ENCODE results near the gene P2RY2.
A peak's percentile ranks its signal among the peaks of the same experiment; 100 is the strongest.
"Not testable (repeated sequence)": the region's sequence is repeated elsewhere in the genome, so short reads cannot be mapped to it uniquely, and the experiment has no call there.

Gene P2RY2

GRCh38 chr11:73267122-73267846, 49.2 kb downstream of the P2RY2 start:
- no peak overlapping the region for H3K27ac Mint-ChIP-seq
- no peaks in the 10 kb centered on the region for H3K9me3 Mint-ChIP-seq
- no peak for ATAC-seq (replicated peaks)
- no peak overlapping the region for H3K4me3 Mint-ChIP-seq
- DNase-seq = no peak
- no peaks in the 10 kb centered on the region for H3K4me1 Mint-ChIP-seq (ENCODE audit: low read depth in 2 of 2)
- no peaks in the 10 kb centered on the region for H3K36me3 Mint-ChIP-seq (ENCODE audit: insufficient read depth)
- H3K27me3 Mint-ChIP-seq = peaks cover 31 to 59% of the 10 kb centered on the region in 2 donors

DNA sequence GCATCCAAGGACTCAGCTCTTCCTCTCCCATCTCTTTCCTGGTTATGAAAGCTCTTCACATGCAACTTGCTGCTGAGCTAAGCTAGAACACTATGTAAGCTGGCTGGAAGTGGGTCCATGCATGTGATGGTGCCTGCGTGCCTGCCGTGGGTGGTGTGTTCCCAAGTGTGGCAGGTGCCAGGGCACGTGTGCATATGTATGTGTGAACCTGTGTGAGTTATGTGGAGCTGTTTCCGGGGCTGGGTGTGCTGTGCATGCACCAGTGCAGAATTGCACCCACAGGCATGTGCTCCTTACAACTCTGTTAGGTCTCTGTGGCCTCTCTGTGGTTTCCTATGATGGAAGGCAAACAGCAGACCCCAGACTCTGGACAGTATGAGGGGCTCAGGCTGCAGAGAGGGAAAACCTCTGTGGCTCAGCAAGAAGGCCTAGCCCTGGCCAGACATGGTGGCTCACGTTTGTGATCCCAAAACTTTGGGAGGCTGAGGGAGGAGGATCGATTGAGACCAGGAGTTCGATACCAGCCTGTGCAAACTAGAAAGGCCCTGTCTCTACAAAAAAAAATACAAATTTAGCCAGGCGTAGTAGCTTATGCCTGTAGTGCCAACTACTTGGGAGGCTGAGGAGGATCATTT, 49.9 kb downstream of the P2RY2 start:
- ATAC-seq (replicated peaks) (no peak), DNase-seq (no peak)
- H3K9me3 Mint-ChIP-seq = no peaks in the 10 kb centered on the region
- no peaks in the 10 kb centered on the region for H3K36me3 Mint-ChIP-seq (ENCODE audit: insufficient read depth)
- H3K4me1 Mint-ChIP-seq (ENCODE audit: low read depth in 2 of 2) = no peaks in the 10 kb centered on the region
- H3K27me3 Mint-ChIP-seq = peaks cover 29 to 60% of the 10 kb centered on the region in 2 donors
- H3K27ac Mint-ChIP-seq = no peak overlapping the region
- H3K4me3 Mint-ChIP-seq = no peak overlapping the region

DNA sequence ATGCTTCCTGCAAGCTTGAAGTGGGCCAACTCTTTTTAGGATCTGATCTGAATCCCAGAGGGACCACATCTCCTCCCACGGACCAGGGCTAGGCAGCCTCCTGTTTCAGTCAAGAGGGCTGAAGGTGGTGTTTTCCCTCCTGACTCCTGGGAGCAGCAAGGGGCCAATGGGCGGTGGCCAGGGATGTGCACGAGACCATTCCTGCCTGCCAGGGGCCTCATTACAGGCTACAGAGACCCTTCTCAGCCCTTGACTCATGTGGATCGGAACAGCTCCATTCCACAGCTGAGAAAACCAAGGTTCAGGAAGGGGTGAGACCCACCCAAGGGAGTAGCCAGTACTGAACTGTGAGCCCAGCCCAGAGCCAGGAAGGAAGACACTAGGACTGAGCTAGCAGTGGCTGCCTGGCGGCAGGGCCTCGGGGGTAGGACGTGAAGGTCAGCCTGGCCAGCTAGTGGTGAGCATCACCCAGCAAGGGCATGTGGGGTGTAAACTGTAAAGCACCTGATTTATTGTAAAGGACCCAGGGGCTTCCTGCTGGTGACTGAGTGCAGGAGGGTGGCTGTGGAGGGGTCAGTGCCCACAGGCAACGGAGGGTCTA, 50.7 kb downstream of the P2RY2 start:
- no peak for DNase-seq
- Mint-ChIP-seq H3K4me1 (ENCODE audit: low read depth in 2 of 2) (no peaks in the 10 kb centered on the region), H3K4me3 (no peak overlapping the region), H3K9me3 (no peaks in the 10 kb centered on the region), H3K36me3 (ENCODE audit: insufficient read depth) (no peaks in the 10 kb centered on the region), H3K27ac (no peak overlapping the region), H3K27me3 (peaks cover 23 to 52% of the 10 kb centered on the region in 2 donors)
- ATAC-seq (replicated peaks) = no peak

DNA sequence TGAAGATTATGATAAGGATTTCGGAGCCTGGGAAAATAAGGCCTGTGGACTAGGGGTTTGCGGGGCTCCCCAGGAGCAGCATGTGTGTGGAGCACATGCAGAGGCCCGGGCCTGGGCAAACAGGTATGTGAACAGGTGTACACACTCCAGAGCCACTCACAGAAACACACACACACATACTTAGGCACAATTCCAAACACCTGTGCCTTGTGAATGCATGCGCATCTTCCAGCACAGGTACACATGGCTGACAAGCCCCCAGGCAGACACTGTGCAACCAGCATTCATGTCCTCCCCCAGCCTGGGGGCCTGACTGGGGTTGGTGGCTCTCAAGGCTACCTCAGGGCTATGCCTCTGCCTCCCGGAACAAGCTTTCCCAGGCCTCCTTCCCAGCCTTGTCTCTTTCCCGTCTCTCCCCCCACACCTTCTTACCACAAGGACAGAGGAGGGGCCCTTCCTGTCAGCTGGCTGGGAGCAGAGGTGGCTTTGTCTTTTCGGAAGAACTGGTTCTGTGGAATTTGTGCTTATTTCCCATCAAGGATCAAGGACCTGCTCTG, 51.5 kb downstream of the P2RY2 start:
- peaks cover 21 to 49% of the 10 kb centered on the region in 2 donors for H3K27me3 Mint-ChIP-seq
- H3K4me3 Mint-ChIP-seq = no peak overlapping the region
- H3K9me3 Mint-ChIP-seq = no peaks in the 10 kb centered on the region
- H3K27ac Mint-ChIP-seq = peak overlapping the region in 1 of 2 donors; percentile 33
- H3K36me3 Mint-ChIP-seq (ENCODE audit: insufficient read depth) = no peaks in the 10 kb centered on the region
- DNase-seq (no peak), ATAC-seq (replicated peaks) (no peak)
- H3K4me1 Mint-ChIP-seq (ENCODE audit: low read depth in 2 of 2) = no peaks in the 10 kb centered on the region

DNA sequence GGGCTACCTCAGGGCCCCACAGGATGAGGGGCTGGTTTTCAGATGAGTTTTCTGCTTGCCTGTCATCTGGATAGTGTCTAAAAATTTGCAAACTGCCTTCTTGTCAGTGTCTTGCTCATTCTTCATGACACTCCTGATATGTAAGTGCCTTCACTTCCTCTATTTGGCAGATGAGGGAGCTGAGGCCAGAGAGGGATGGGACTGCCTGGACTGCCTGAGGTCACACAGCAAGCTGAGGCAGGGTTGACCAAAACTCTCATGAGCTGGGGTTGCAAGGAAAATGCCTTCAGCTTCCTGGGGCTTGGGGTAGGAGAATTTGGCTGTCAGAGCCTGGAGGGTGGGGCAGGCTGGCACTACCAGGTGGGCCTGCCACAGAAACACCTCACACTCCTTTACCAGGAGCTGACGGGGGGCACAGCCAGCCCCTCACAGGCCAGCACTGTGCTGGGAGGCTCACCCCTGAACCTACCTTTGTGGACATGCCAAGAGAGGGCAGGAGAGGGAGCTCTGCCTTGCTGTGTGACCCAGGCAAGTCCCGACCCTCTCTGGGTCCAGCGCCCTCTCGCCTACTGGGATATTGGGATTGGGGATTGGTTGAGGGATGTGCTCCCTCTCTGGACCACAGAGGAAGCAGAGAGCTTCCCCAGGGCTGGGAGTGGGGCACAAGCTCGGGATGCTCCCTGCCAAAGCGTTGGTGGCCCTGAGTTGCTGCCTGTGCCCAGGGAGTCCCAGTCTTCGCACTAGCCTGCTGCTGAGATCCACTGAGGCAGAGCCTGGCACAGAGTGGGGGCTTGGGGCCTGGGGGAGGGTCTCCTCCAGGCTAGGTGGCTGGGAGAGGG, 52.2 kb downstream of the P2RY2 start:
- H3K4me1 Mint-ChIP-seq (ENCODE audit: low read depth in 2 of 2) = no peaks in the 10 kb centered on the region

GRCh38 chr11:73270855-73271477, 52.9 kb downstream of the P2RY2 start:
- DNase-seq (no peak), ATAC-seq (replicated peaks) (no peak)
- H3K4me3 Mint-ChIP-seq = no peak overlapping the region
- H3K4me1 Mint-ChIP-seq (ENCODE audit: low read depth in 2 of 2) = no peaks in the 10 kb centered on the region
- peaks cover 10 to 45% of the 10 kb centered on the region in 2 donors for H3K27me3 Mint-ChIP-seq
- H3K27ac Mint-ChIP-seq = no peak overlapping the region
- H3K9me3 Mint-ChIP-seq = no peaks in the 10 kb centered on the region
- no peaks in the 10 kb centered on the region for H3K36me3 Mint-ChIP-seq (ENCODE audit: insufficient read depth)

More for the DNA sequence above, 52.2 kb downstream of the P2RY2 start:
- Mint-ChIP-seq H3K27me3 (peaks cover 14 to 49% of the 10 kb centered on the region in 2 donors), H3K4me3 (no peak overlapping the region), H3K36me3 (ENCODE audit: insufficient read depth) (no peaks in the 10 kb centered on the region), H3K9me3 (no peaks in the 10 kb centered on the region), H3K27ac (peak overlapping the region in 1 of 2 donors; percentile 33)
- no peak for ATAC-seq (replicated peaks)
- no peak for DNase-seq

DNA sequence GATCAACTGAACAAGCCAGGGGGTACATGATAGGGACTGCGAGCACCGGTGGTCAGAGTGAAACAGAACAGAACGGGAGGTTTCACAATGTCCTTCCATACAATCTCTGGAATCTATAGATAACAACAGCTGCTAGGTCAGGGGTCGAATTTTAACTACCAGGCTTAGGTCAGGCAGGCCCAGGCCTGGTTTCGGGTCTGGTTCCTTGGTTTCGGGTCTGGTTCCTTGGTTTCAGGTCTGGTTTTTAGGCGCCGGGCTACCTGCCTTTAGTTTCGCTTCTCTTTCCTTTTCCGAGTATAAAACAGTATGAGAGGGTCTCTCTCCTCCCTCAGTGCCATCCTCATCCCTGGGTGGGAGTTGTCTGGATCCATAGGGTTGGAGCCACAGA, 53.4 kb downstream of the P2RY2 start:
- not testable (repeated sequence) for DNase-seq; H3K4me3 Mint-ChIP-seq; ATAC-seq (replicated peaks); H3K36me3 Mint-ChIP-seq (ENCODE audit: insufficient read depth); H3K27ac Mint-ChIP-seq; H3K9me3 Mint-ChIP-seq; H3K4me1 Mint-ChIP-seq (ENCODE audit: low read depth in 2 of 2)
- H3K27me3 Mint-ChIP-seq = peaks cover 5 to 40% of the 10 kb centered on the region in 2 donors

DNA sequence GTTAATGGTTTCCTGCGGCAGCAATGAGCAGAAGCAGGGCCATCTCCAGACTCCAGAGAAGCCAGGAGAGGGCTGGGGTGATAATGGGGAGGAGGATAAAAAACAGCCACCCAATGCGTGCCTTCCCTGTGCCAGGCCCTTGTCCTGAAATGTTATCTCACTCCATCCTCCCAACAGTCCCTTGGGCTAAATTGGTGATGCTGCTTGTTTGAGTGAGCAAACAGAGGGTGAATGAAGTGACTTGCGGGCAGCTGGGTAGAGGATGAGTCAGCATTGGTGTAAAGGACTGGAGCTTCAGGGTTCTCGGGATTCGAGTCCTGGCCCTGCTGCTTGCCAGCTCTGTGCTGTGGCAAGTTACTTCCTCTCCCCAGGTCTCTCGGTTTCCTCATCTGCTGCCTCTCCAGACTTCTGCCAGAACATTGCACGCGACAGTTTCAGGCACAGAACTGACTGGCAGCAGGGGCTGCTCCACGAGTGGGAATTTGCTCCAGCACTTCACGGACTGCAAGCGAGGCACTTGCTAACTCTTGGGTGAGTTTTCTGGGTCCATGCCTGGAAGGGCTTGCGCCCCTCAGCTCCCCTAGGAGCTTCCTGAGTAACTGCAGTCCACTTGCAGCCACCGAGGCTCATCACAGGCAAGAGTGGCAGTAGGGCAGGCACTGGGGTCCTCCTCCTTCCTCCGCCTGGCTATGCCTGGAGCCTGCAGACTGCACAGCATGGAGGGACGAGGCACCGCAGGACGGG, 54.0 kb downstream of the P2RY2 start, which contains the start of gene P2RY6:
Gene P2RY6 (plus strand): TSS at position 403 of the 744 bp plus-strand sequence. CDS start 24,181 bp downstream, outside the sequence.
- Mint-ChIP-seq H3K36me3 (ENCODE audit: insufficient read depth) (no peaks in the 10 kb centered on the region), H3K9me3 (no peaks in the 10 kb centered on the region), H3K27me3 (peaks cover 5 to 36% of the 10 kb centered on the region in 2 donors), H3K4me3 (no peak within 1 kb of the TSS), H3K4me1 (ENCODE audit: low read depth in 2 of 2) (no peaks in the 10 kb centered on the region), H3K27ac (no peak within 1 kb of the TSS)
- ATAC-seq (replicated peaks) = no peak
- no peak for DNase-seq

DNA sequence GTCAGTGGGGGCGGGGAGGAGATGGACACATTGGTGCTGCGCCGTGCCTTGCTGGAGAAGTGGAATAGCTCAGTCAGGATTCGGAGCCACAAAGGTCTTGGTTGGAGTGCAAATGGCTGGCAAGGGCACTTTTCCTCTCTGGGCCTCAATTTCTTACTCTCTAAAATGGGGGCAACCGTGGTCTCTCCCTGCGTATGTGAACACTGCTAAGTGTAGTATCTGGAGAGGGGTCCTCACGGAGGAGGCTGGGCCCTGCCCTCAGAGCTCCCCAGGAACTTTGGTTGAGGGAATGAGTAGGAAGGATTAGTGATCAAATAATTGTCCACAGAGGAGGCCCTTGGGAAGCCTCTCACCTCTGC, 54.6 kb downstream of the P2RY2 start:
- no peak for DNase-seq
- H3K36me3 Mint-ChIP-seq (ENCODE audit: insufficient read depth) = no peaks in the 10 kb centered on the region
- H3K4me1 Mint-ChIP-seq (ENCODE audit: low read depth in 2 of 2) = no peaks in the 10 kb centered on the region
- H3K4me3 Mint-ChIP-seq = no peak overlapping the region
- H3K27ac Mint-ChIP-seq = no peak overlapping the region
- no peaks in the 10 kb centered on the region for H3K9me3 Mint-ChIP-seq
- peaks cover 5 to 30% of the 10 kb centered on the region in 2 donors for H3K27me3 Mint-ChIP-seq
- no peak for ATAC-seq (replicated peaks)

GRCh38 chr11:73273222-73273895, 55.3 kb downstream of the P2RY2 start:
- H3K36me3 Mint-ChIP-seq (ENCODE audit: insufficient read depth) = no peaks in the 10 kb centered on the region
- H3K4me3 Mint-ChIP-seq = no peak overlapping the region
- no peaks in the 10 kb centered on the region for H3K9me3 Mint-ChIP-seq
- H3K4me1 Mint-ChIP-seq (ENCODE audit: low read depth in 2 of 2) = no peaks in the 10 kb centered on the region
- peaks cover 5 to 27% of the 10 kb centered on the region in 2 donors for H3K27me3 Mint-ChIP-seq
- H3K27ac Mint-ChIP-seq = no peak overlapping the region
- no peak for DNase-seq
- no peak for ATAC-seq (replicated peaks)

GRCh38 chr11:73274191-73274590, 56.1 kb downstream of the P2RY2 start:
- not testable (repeated sequence) for DNase-seq; H3K4me3 Mint-ChIP-seq; H3K9me3 Mint-ChIP-seq; H3K36me3 Mint-ChIP-seq (ENCODE audit: insufficient read depth); H3K4me1 Mint-ChIP-seq (ENCODE audit: low read depth in 2 of 2); ATAC-seq (replicated peaks); H3K27ac Mint-ChIP-seq
- H3K27me3 Mint-ChIP-seq = peaks cover 5 to 27% of the 10 kb centered on the region in 2 donors
